Esophagus muscularis mucosa (tissue), 4 donors: Measurements from ENCODE around the gene LIPN.

Experiments
- CTCF ChIP-seq, 3 experiments: fragments of 200-600 bp in 2 of 3; fragments of 450-650 bp in 1 of 3; sonication (generic) in 2 of 3; IDR thresholded peaks; one replicate each; pipeline ENCODE4 v1.5.1; 2017 to 2019; ENCODE audit warnings: antibody characterized with exemption in 3 of 3, mild to moderate bottlenecking in 2 of 3, moderate library complexity in 1 of 3
- EP300 ChIP-seq: sonication (generic); formaldehyde crosslinking; IDR thresholded peaks from one replicate; pipeline ENCODE4 v1.6.1; 2017; ENCODE audit warnings: antibody characterized with exemption
- POLR2A ChIP-seq: fragments of 450-650 bp; IDR thresholded peaks from one replicate; pipeline ENCODE4 v1.6.1; 2017; ENCODE audit warnings: antibody characterized with exemption, moderate library complexity, mild to moderate bottlenecking, low read depth
- POLR2AphosphoS5 ChIP-seq, 2 donors: sonication (generic); formaldehyde crosslinking; IDR thresholded peaks; one replicate each; pipeline ENCODE4 v1.6.1; 2017; ENCODE audit warnings: antibody characterized with exemption in 2 of 2

- TF ChIP-seq CTCF (IDR thresholded peaks at IDR 0.05) (no peak), POLR2AphosphoS5 (IDR thresholded peaks at IDR 0.05) (no peak), POLR2A (no peak), EP300 (no peak)
These were observed 23.9 kb downstream of the LIPN start for GRCh38 chr10:88783724-88784123.
